ENCODE data around the gene STUM. TPM values are rescaled to one million over a fixed set of nuclear protein-coding genes. Genes with fewer than 3 reads are reported as not detected.

Gene STUM
- under 0.01 TPM in 2 replicates for total RNA-seq

GRCh38 chr1:226548256-226549093 is at the start of gene STUM:
Gene STUM, plus strand, starts transcription at chr1:226548764. Its CDS starts 141 bp downstream, at chr1:226548905.

Other genes with a start within 250 kb of the STUM start
- gene LIN9, start 239.6 kb upstream of the STUM start, total RNA-seq: 1.9 and 2.6 TPM in 2 replicates
- gene PARP1, start 140.7 kb upstream of the STUM start, total RNA-seq: 73.8 and 75.6 TPM in 2 replicates
- gene ITPKB, start 190.5 kb downstream of the STUM start, total RNA-seq: 6.0 and 10.5 TPM in 2 replicates

All from smooth muscle cell of the pulmonary artery (primary cell).